A673 (cell line): ENCODE data around the gene PVALB. TPM values are rescaled to one million over a fixed set of nuclear protein-coding genes. Genes with fewer than 3 reads are reported as not detected.

Experiments
- BruUV-seq: library from RNA; stranded (reverse); fragments of 400-500 nt; replicated peaks from 2 replicates; lab custom pipeline; 2021; lab: Mats Ljungman, UMichigan
- CTCF ChIA-PET: fragments of 300-600 bp; sonication (Branson Sonifier 250); formaldehyde crosslinking; loops from one replicate; lab custom pipeline; 2022; ENCODE audit warnings: antibody characterized with exemption; lab: Charles Lee
- POLR2A ChIA-PET: fragments of 300-600 bp; sonication (Branson Sonifier 250); formaldehyde crosslinking; loops from one replicate; lab custom pipeline; 2022; ENCODE audit warnings: antibody characterized with exemption; ENCODE audit not compliant: low non-redundant PET; lab: Charles Lee
- DNase-seq: peaks from one replicate; pipeline ENCODE4 v3.0.0-alpha.2; 2015; ENCODE audit warnings: low spot score
- H3K27ac ChIP-seq: fragments of 200-600 bp; sonication (generic); 2 replicates; pipeline ENCODE4 v1.5.1; 2016; ENCODE audit warnings: mixed run types, low read depth, mild to moderate bottlenecking, mixed read lengths, antibody characterized with exemption, low read length; ENCODE audit not compliant: poor library complexity, severe bottlenecking
- H3K27me3 ChIP-seq: fragments of 200-600 bp; sonication (generic); replicated peaks from 2 replicates; pipeline ENCODE4 v1.6.1; 2017; ENCODE audit warnings: mixed run types, low read depth, mild to moderate bottlenecking, mixed read lengths, antibody characterized with exemption, low read length; ENCODE audit not compliant: insufficient read depth, poor library complexity
- H3K36me3 ChIP-seq: fragments of 200-600 bp; sonication (generic); 2 replicates; pipeline ENCODE4 v1.6.1; 2016; ENCODE audit warnings: mixed run types, mild to moderate bottlenecking, mixed read lengths, antibody characterized with exemption, low read length; ENCODE audit not compliant: insufficient read depth, poor library complexity, severe bottlenecking
- H3K4me1 ChIP-seq: fragments of 200-600 bp; sonication (generic); 2 replicates; pipeline ENCODE4 v1.6.1; 2017; ENCODE audit warnings: mixed run types, mild to moderate bottlenecking, mixed read lengths, antibody characterized with exemption, low read length; ENCODE audit not compliant: insufficient read depth, poor library complexity, severe bottlenecking
- H3K4me3 ChIP-seq: fragments of 200-600 bp; sonication (generic); 2 replicates; pipeline ENCODE4 v1.5.1; 2016; ENCODE audit warnings: low read depth, mixed run types, mild to moderate bottlenecking, mixed read lengths, low read length; ENCODE audit not compliant: poor library complexity, severe bottlenecking
- H3K9me3 ChIP-seq: fragments of 200-600 bp; sonication (generic); 2 replicates; pipeline ENCODE4 v1.6.1; 2016; ENCODE audit warnings: mixed run types, low read depth, mild to moderate bottlenecking, mixed read lengths, antibody characterized with exemption, low read length; ENCODE audit not compliant: poor library complexity, severe bottlenecking
- EZH2 ChIP-seq: fragments of 200-600 bp; sonication (generic); IDR thresholded peaks from 2 replicates; pipeline ENCODE4 v1.6.1; 2017; ENCODE audit warnings: borderline replicate concordance, low read depth, mild to moderate bottlenecking, mixed read lengths, antibody characterized with exemption, low read length; ENCODE audit not compliant: poor library complexity, severe bottlenecking
- intact Hi-C: fragments of 100-400 bp; cut with micrococcal nuclease; formaldehyde crosslinking; loops from one replicate; pipeline ENCODE4 v1.10.0; 2022; ENCODE audit not compliant: unreplicated experiment
- total RNA-seq: library from RNA; stranded (reverse); gene quantifications from 2 replicates; pipeline ENCODE4 v1.2.3, GENCODE V29; 2021
- TF ChIP-seq, protein P1 (sequence below): fragments of 300-800, 200-600 bp; sonication (generic); conservative IDR thresholded peaks from 2 replicates; pipeline ENCODE4 v1.5.1; 2017; ENCODE audit warnings: low read depth, mild to moderate bottlenecking, antibody characterized with exemption, low read length, moderate library complexity, mixed read lengths

PVALB gene
- total RNA-seq, 1 experiment from 2014 or later, result not detected

GRCh38 chr22:36839356-36840073 is 22.7 kb upstream of the PVALB start:
- BruUV-seq, result no TSS peak
- H3K9me3 ChIP-seq, result no peaks in the 10 kb centered on the region
- intact Hi-C loops, result no loop called here
- no peak overlapping the region for H3K4me3 ChIP-seq
- CTCF ChIA-PET, result no interaction called here
- H3K27me3 ChIP-seq, result peaks cover 4% of the 10 kb centered on the region
- DNase-seq, result no peak
- no peaks in the 10 kb centered on the region for H3K36me3 ChIP-seq
- POLR2A ChIA-PET, result no interaction called here
- no peak for TF ChIP-seq EZH2
- TF ChIP-seq, protein P1, sequence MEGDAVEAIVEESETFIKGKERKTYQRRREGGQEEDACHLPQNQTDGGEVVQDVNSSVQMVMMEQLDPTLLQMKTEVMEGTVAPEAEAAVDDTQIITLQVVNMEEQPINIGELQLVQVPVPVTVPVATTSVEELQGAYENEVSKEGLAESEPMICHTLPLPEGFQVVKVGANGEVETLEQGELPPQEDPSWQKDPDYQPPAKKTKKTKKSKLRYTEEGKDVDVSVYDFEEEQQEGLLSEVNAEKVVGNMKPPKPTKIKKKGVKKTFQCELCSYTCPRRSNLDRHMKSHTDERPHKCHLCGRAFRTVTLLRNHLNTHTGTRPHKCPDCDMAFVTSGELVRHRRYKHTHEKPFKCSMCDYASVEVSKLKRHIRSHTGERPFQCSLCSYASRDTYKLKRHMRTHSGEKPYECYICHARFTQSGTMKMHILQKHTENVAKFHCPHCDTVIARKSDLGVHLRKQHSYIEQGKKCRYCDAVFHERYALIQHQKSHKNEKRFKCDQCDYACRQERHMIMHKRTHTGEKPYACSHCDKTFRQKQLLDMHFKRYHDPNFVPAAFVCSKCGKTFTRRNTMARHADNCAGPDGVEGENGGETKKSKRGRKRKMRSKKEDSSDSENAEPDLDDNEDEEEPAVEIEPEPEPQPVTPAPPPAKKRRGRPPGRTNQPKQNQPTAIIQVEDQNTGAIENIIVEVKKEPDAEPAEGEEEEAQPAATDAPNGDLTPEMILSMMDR, result no peak
- H3K4me1 ChIP-seq, result no peaks in the 10 kb centered on the region
- no peak overlapping the region for H3K27ac ChIP-seq

DNA sequence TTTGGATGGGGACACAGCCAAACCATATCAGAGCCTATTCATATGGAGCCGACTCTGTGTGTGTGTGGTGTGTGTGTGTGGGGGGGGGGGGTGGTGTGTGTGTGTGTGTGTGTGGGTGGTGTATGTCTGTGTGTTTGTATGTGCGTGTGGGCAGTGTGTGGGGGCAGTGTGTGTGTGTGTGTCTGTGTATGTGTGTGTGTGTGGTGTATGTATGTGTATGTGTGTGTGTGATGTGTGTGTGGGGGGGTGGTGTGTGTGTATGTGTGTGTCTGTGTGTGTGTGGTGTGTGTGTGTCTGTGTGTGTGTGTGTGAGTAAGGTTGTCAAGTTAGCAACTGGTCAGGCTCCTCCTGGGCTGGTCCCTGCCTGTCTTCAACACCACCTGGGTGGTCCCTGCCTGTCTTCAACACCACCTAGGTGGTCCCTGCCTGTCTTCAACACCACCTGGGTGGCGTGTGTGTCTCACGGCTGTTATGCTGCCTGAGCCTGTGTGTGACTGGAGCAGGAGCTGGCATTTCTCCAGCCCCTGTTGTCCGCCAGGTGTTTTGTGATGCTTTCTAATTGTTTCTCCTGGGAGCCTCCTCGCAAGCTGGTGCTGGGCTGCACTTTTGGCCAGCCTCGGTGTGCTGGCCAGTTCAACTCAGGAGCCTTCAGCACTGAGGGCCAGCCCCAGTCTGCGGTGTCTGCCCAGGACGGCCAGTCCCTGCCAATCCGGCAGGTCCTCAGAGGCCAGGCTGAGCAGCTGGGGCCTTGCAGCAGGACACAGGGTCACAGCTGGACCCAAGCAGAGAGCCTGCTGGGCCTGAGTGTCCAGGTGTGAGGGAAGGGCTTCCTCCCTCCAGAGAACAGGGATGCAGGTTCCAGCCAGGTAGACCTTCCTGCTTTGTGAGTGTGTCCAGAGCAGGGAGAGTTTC is 21.5 kb upstream of the PVALB start:
- POLR2A ChIA-PET, result no interaction called here
- H3K4me3 ChIP-seq, result no peak overlapping the region
- DNase-seq, result no peak
- no peaks in the 10 kb centered on the region for H3K9me3 ChIP-seq
- peaks cover 4% of the 10 kb centered on the region for H3K27me3 ChIP-seq
- H3K36me3 ChIP-seq, result no peaks in the 10 kb centered on the region
- no peak overlapping the region for H3K27ac ChIP-seq
- no peaks in the 10 kb centered on the region for H3K4me1 ChIP-seq
- CTCF ChIA-PET, result no interaction called here
- intact Hi-C loops, result no loop called here
- TF ChIP-seq EZH2, result no peak
- TF ChIP-seq, protein P1, result no peak
- no TSS peak for BruUV-seq

DNA sequence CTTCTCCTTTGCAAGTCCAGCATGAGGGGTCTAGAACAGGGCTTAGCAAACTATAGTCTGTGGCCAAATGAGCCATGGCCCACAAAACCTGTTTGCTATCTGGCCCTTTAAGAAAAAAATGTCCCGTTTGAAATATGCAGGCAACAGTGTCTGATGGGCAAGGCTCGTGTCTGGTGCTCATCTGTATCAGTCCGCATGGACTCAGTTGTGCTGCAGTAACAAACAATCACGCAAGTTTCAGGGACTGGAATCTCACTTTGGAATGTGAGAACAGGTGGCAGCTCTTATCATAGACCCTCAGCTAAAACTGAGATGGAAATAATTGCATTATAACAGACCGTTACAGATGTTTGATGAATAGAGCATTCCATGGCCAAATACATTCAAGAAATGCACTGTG is 19.1 kb upstream of the PVALB start:
- CTCF ChIA-PET, result no interaction called here

More for the DNA sequence above, 19.1 kb upstream of the PVALB start:
- Histone ChIP-seq H3K27ac (no peak overlapping the region), H3K36me3 (no peaks in the 10 kb centered on the region), H3K4me1 (no peaks in the 10 kb centered on the region), H3K9me3 (no peaks in the 10 kb centered on the region), H3K4me3 (no peak overlapping the region), H3K27me3 (no peaks in the 10 kb centered on the region)
- BruUV-seq, result no TSS peak
- POLR2A ChIA-PET, result no interaction called here
- DNase-seq, result no peak
- TF ChIP-seq, protein P1, result no peak
- no peak for TF ChIP-seq EZH2
- intact Hi-C loops, result no loop called here
